ENCODE data around the gene TAAR2.

Gene TAAR2

GRCh38 chr6:132634796-132635195 lies 10.7 kb upstream of the TAAR2 start:
- TF ChIP-seq CTCF (conservative IDR thresholded peaks at IDR 0.05): no peak
- no peak overlapping the region for H3K27ac ChIP-seq

- TF ChIP-seq CTCF (conservative IDR thresholded peaks at IDR 0.05): no peak
- no peak overlapping the region for H3K27ac ChIP-seq
Measured at GRCh38 chr6:132633362-132633761, 9.3 kb upstream of the TAAR2 start.

- H3K27ac ChIP-seq: no peak overlapping the region
- TF ChIP-seq CTCF (conservative IDR thresholded peaks at IDR 0.05): no peak
Measured at GRCh38 chr6:132623106-132623845, 799 bp downstream of the TAAR2 start.

- no peak for TF ChIP-seq CTCF (conservative IDR thresholded peaks at IDR 0.05)
- H3K27ac ChIP-seq: no peak overlapping the region
Measured at GRCh38 chr6:132616677-132617076, 7.4 kb downstream of the TAAR2 start.

- H3K27ac ChIP-seq: no peak overlapping the region
- TF ChIP-seq CTCF (conservative IDR thresholded peaks at IDR 0.05): no peak
Measured at GRCh38 chr6:132614554-132614953, 9.5 kb downstream of the TAAR2 start.

GRCh38 chr6:132612449-132613108 lies 11.5 kb downstream of the TAAR2 start:
- no peak overlapping the region for H3K27ac ChIP-seq
- TF ChIP-seq CTCF (conservative IDR thresholded peaks at IDR 0.05): no peak

- no peak overlapping the region for H3K27ac ChIP-seq
- TF ChIP-seq CTCF (conservative IDR thresholded peaks at IDR 0.05): no peak
Measured at GRCh38 chr6:132611616-132612015, 12.5 kb downstream of the TAAR2 start.

Measured in VCaP (cell line).